HG03575 (cell line): ENCODE results near the gene ARID3B.

Source experiments
- ATAC-seq: cut with Tn5 transposase; IDR thresholded peaks from one replicate; pipeline ENCODE4 v1.9.1; 2021; ENCODE audit not compliant: unreplicated experiment, insufficient number of reproducible peaks, low FRiP score; ENCODE audit errors: extremely low read depth

Gene ARID3B

DNA sequence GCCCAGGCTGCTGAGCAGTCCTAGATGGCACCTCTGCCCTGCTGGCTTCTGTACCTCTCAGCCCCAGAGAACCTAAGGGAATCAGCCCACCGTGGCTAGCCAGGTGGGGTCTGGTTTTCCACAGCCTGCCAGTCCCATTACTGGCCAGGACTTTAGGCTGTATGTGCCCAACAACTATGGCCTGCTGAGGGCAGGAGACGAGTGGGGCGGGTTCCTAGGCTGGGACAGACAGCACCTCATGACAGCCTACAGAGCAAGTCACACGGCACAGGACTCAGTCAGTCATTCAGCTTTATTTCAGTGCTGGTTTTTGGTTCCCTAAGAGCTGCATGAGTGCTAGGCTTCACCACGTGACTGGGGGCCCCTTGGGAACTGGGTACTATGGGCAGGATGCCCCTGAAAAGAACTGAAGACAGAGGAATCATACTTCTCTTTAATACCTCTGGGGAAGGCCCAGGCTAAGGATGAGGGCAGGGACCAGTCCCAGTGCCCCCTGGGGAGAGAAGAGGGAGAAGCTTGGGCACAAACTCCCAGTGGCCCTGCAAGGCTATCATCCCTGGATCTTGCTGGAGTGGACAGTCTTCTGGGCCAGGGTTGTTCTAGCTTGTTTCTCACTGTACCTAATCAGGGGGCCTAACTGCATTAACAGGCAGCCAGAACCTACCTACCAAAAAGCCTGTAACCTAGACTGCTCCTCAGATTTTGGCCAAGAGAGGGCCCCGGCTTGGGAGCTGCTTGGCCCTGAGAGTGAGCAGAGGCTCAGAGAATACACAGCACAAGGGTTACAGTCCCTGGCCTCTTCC, 89.5 kb downstream of the ARID3B start:
- ATAC-seq, result no peak

DNA sequence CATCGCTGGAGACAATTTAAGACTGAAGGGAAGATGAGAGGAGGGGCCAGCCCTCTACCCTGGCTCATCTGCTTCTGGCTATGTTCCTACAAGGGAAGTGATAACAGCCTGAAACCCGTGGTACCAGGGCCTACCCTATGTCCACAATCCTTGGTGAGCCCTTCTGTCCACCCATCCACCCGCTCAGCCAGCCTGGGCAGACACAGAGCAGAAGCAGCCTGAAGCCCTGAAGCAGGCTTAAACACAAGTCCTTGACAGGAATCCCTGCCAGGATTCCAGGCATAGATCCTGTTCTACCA, 90.0 kb downstream of the ARID3B start:
- ATAC-seq, result no peak

DNA sequence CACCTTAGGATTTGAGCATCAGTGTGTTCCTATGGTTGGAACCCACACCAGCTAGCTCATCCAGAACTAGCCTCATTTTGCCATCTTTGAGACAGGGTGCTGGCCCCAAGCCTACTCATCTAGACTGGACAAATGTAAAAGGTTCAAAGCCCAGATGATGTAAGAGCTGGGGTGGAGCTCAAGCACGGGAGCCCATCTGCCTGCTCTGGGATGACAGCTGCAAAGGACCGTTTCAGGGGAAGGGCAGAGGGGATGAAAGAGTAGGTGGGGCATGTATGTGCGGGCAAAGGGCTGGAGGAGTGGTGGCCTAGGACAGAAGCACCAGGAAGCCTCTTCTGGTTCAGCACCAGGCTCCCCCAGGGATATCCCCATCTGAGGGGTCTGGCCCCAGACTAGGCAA, 90.4 kb downstream of the ARID3B start:
- no peak for ATAC-seq

DNA sequence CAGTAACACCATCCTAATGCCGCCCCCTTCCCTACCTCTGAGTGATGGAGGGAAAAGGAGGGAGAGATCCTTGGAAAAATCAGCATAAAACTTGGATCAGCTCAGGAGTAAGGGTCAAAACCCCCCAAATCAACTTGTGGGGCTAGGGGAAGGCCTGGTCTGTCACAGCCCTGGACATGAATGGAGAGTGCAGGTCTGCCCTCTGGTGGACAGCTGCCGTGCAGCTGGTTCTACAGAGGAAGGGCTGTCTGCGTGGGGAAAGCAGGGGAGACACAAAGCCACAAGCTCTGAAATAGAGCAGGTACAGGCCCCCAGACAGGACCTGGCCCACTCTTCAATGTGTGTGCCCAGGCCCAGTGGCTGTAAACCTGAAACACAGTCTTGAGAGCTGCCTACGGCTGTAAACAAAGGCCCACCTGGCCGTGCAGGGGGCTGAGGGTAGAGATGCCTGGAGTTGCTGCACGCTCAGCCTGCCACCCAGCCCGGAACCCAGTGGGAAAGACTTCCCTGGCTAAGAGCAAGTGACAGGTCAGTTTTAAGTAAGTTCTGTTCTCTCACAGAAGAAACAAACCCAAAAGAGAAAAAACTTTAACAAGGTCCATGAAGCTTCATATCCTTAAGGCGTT, 91.0 kb downstream of the ARID3B start:
- no peak for ATAC-seq

DNA sequence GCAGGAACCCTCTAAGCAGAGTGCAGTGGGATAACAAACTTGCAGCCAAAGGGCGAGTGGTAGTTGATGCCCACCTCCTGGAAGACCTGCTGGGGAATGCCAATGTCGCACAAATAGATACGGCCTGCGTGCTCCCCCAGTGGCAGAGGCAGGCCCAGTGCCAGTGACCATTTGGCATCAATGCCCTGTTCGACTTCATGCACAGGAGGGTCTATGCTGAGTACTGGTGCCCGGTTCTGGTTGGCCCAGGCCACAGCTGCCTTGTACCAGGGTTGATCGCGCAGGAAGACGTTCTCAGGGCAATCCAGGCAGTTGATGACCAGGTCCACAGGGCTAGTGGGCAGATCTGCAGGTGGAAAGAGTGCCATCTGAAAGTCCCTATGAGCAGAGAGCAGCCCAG, 91.6 kb downstream of the ARID3B start:
- no peak for ATAC-seq

DNA sequence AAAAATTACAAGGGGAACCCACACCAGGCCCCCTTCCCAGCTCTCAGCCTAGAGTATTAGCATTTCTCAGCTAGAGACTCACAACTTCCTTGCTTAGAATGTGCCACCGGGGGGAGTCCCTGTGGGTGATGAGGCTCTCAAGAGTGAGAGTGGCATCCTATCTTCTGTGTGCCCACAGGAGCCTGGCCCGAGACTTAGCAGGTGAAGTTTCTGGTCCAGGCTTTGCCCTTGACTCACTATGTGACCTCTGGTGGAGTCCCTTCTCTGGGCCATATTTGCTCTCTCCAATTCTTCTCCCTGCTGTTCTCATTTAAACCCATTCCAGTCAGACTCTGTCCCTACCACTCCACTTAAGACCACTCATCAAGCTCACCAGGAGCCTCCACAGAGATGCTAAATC, 92.8 kb downstream of the ARID3B start:
- no peak for ATAC-seq

DNA sequence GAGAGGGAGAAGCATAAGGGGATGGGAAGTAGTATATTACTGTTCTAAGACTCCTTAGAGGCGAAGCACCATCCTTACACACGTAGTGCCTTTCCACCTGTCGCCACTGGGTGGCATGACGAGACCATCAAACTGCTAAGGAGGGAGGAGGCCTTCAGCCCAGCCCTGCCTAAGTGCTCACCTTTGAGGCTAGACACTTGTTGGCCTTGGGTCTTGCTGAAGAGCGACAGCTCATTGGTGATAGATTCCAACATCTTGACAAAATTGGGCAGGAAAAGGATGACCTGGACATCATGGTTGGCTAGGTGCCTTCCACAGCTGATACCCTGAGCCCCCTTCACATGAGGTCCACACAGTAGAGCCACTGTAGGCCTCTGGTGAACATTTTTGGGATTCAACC, 94.2 kb downstream of the ARID3B start:
- ATAC-seq, result no peak

DNA sequence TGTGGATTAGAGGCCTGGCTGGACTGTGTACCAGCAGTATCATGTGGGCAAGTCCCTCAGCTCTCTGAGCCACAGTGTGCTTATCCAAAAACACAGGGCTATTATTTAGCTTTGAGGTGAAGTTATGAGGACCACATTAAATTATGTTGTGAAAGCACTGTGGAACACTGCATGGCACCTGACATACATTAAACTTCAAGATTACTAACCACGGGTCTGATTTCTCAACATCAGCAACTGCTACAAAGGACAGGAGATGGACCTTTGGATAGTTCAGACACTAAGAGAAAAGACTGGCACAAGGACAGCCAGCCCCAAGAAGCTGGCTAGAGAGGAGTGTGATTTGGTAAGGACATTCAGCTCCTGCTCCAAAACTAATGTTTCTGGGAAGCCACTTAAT, 96.0 kb downstream of the ARID3B start:
- ATAC-seq, result no peak

DNA sequence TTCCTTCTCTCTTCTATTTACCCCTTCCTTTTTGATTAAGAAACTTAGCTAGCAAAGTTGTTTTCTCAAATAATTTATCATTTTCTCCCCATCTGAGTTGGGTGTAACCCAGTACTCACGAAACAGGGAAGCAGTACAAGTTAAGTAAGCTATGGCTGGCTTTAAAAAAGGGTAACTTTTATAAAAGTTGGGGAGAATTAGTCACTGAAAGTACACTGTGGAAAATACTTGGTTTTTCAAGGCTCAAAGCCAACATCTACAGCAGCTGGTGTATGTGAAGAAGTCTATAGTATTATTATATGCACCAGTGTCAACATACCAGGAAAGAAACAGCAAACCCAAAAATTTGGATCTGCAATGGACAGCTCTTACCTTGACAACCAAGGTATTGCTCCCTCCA, 100.1 kb downstream of the ARID3B start:
- ATAC-seq, result no peak

DNA sequence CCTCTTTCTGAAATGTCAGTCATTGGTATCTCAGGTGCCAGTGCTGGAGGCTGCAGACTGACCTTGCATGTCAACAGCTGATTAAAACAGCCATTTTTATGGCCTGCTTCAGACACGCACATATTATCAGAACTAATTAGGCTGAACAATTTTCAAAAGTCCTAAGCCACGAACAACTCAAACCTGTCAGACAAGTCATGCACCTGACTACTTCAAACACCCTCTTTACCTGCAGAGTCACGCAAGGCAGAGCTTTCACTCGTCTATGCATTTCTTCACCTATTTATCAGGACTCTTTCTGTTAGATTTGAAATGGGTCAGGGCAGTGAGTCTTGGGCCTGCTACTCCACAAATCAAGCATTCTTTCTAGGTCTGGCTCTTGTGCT, 101.3 kb downstream of the ARID3B start:
- no peak for ATAC-seq

DNA sequence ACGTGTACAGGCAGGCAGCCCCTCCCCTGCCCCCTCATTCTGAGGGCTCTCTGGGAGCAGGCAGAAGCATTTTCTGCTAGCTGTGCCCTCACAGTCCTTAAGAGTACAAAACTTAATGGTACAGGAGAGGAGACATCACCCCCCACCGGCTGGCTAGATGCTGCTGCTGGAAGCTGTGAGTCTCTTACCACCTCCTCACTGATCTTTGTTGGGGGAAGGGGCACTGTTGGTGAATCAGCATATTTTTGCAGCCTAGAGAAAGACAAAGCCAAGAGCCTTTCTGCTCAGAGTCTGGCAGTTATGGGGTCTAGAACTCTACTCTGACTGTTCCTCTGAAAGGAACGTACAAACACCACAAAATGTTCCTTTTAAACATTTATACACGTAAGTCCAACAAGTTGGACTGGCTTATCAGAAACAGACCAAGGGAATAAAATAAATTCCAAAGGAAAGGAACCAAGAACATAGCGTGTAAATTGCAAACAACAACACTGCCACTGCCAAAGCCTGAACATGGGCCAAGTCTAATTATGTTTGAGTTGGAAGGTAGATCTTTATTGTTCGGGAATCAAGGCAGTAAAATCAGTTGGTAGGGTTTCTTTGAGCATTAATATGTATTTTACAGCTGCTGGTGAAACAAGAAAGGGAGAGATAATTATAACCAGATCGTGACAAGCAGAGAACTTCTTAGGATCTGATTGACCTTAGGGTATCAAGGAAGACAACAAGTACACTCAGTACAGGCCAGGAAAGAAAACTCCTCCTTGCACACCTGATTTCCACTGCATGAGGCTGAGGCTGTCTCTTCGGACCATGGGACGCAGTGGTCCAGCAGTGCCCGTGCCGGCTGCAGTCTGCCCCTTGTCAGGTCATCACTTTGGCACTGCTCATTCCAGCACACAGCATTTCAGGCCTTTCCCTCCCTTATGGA, 102.0 kb downstream of the ARID3B start:
- no peak for ATAC-seq

DNA sequence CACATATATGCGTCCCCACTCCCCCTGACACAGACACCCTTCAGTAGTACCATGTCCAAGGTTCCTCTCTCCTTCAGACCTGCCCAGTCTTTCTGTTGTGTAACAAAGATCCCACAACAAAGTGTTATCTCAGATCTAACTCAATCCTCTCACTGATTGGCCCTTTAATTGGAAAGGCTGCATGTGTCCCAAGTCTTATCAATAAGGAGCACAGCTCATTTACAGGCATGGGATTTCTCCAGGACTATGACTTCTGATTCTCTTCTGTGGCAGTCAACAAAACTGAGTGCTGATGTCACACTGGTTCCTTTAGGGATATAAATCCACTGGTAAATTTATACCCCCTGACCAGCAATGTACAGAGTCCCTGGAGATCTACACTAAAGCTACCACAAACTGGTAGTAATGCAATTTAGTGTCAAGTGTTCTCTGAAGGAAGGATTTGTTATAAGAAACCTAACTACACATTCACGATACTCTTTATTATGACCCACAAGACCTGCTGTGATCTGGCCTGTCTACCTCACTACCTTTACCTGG, 102.7 kb downstream of the ARID3B start:
- ATAC-seq, result no peak

DNA sequence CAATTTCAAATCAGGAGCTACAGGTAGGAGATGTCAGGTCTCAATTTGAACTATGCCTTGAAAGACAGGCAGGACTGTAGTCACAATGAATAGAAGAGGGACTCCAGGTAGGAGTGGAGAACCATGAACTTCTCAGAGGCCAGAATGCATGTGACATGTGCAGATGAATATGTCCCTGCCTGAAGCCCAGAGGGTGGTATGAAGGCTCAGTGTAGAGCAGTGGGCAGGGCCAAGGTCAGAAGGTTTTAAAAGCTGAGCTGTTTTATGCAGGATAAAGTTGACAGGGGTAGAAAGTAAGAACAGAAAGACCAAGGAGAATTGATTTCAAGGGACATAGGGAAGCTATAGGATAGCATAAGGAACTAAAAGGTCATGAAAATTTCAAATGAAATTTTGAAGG, 105.5 kb downstream of the ARID3B start:
- ATAC-seq, result no peak
